GM21529 (cell line): Measurements from ENCODE around the gene ZSWIM6.

ENCODE experiments used
- ATAC-seq: cut with Tn5 transposase; IDR thresholded peaks from one replicate; pipeline ENCODE4 v1.9.1; 2021; ENCODE audit not compliant: unreplicated experiment

ZSWIM6 gene

DNA sequence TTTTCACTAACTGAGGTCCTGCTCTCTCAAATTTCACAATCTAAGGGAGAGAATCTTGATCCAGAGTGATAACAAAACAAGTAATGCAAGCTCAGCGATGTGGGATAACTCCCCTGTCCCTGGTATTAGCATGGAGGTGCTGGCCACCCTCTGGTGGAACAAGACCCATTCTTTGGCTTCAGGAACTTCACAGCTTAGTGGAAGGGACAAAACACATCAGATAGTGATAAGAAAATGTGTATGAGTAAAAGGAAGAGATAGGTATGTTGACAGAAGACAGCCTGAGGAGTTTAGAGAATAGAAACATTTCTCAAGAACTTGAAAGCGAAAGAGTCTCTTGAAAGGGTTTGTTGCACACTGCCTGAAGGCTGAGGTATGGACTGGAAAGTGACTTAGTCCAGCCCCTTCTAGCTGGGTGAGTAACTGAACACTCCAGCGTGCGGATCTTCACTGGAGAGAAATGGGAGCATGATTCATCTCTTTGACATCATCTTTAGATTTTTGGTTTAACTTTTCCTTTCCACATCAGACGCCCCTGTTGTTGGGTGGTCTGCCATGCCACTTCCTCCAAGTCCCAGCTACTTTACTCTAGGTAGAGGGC, 25.4 kb upstream of the ZSWIM6 start:
- ATAC-seq = peak; percentile 83

DNA sequence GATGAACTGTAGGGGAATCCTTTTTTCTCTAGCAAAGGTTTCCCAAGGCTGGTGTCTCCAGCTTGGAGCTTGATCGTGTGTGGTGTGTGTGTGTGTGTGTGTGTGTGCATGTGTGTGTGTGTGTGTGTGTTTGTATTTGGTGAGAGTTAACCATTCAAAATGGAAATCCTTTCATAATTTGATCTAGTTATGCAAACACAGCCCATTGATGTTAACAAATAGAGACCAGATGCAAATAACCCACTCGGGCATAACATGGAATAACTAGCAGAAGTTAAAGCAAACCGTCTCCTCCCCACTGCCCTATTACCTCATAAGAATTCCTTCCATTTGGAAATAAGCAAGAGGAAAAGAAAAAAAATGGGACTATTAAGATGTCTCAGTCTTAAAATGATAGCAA, 24.9 kb upstream of the ZSWIM6 start:
- ATAC-seq = no peak

DNA sequence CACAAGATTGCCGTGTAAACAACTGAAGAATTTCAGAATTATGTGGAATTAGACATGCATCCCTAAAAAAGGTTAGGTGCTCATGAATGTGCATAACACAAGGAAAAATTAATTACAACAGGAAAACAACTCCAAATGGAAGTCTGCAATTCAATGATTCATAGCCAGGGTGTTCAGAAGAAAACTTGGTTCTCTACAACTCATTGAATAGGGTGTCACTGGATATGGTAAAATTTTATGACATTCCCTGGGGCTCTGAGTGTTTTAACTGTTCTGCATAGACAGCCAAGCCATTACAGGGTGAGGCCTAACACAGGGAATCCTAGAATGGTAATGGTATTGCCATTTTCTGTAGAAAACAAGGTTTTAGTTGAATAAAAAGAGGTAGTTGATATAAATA, 24.4 kb upstream of the ZSWIM6 start:
- ATAC-seq = no peak

DNA sequence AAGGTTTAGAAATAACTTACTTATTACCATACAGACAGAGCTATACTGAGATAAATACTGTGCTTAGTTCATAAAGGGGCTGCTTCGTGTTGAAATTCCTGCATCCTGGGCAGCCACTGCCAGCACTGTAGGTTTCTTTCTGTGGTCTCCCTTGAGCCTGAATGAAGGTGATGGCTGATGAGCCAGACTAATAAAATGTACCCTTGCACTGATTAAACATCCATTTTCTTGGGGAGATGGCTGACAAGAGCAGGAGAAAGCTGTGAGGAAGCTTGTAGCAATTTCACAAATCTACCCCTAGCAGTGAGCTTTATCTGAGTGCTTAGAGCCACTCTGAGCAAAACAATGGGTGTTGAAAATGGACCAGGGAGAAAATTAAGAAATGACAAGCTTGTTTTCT, 23.3 kb upstream of the ZSWIM6 start:
- no peak for ATAC-seq

DNA sequence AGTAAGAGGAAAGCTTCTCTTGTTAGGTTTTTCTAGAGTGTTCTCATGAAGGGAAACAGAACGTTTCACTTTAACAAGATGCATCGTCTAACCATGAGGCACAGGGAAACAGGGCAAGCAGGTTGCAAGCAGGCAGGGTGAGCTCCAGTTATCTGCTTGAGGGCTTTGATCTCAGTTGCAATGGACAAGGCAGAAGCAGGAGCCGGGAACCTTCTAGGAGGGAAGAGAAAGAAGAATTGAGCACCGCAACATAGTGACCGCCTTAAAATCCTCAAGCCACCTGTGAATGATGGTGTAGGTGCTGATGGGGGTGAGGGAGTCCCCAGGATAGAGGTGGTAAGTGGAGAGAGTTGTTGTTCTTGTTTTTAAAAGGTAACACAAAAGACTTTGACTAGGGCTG, 22.9 kb upstream of the ZSWIM6 start:
- ATAC-seq = no peak

DNA sequence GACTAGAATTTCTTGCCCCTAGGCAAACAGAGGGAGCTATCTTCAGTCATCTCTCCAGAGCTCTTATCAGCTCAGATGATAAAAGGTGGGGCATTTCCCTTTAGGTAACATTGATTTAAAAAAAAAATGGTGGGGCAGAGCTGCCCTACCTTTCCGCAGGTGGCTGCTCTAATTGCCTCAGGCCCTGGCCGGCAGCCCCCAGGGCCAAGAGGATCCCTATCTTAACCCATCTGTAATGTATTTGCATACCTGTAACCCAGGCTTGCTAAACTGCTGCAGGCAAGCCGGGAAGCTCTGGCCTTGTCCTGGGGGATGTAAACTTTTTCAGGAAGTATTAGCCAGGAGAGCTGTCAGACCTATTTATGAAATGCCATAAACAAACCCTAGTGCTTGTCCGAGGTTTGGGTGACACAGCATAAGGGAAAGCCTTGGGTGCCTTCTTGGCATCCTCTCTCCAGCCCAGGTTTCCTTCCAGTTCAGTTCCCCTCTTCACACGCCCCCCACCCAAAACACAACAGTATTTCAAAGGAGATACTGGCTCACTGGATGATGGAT, 20.9 kb upstream of the ZSWIM6 start:
- ATAC-seq = no peak

DNA sequence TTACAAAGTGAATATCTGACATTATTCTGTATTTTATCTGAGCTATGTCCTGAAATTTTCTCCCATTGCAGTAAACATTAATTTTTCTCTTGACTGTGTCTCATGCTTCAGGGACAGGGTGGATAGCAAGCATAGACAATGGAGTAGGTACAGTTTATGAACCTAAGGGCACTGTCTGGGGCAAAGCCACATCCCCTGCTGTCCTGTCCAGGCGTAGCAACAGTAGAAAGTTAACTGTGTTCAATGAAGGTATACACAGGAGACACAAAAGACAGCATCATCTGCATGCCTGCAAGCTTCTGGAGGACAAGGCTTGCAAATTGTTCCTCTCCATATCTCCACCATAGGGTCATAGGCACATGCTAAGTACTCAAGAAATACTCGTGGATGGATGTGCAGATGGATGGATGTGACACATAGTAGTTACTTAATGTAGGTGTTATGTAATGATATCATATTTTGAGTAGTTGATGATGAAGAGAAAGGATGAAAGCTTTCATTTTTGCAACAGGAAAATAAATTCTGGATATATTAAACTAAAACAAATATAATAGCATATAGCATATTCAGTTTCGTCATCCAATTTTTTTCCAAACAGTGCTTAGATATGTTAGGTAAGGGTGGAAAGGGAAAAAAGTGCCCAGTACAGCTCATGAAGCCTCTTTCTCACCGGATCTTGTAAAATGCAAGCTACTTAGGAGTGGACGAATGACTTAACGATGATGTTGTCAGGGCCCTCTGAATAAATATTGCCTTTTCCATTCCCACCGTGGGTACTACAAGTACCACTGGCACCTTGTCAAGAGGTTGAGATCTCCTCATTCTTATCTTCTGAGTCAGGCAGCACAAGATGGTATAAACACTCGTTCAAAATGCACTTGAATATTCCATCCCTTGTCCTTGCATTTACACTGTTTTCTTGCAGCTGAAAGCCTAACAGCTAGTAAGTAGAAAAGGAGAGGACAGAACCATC, 19.9 kb upstream of the ZSWIM6 start:
- ATAC-seq = no peak

DNA sequence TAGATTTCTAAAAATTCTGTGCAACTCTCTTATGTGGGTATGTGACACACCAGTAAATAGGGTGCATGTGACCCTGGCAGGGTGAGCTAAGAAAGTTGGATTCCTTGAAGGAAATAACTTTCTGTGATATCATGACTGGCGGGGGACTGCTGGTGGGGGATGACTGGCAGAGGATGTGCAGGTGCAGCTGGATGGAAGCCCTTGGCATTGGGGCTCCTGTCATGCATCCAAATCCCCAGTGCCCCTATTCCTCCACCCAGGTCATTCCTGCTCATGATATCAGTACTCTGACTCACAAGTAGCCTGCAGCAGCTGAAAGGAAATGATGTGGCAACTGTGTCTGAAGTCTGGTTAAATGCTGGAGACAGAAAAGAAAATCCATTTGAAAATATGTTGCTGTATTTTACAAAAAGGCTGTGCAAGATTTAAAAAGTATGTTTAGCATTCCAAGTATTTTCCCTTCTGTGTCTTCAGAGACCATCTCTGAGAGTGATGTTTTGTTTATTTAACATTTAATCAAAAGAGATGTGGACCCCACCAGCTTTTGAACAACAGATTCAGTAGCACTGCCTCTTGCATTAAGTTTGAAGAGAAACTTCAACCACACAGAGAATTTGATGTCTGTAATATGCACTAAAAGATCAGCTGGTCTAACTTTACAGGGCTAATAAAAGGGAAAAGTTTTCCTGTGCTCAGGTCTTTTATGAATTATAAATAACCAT, 17.9 kb upstream of the ZSWIM6 start:
- no peak for ATAC-seq

DNA sequence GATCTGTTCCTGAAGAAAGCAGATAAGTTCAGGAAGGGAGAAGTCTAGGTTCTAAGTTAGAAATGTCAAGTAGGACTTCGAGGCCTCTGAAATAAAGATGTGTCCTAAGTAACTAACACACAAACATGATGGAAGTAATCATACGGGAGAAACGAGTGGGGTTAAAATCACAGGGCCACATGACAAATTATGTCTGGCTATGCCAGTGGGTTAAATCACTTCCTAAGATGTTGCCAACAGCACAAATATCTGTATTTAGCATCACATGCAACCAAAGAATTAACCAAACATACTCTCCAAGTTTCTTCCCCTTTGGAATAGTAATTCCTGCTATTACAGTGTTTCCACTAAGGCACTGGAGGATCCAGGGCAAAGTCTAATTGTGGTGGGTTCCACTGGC, 13.7 kb upstream of the ZSWIM6 start:
- ATAC-seq = no peak

DNA sequence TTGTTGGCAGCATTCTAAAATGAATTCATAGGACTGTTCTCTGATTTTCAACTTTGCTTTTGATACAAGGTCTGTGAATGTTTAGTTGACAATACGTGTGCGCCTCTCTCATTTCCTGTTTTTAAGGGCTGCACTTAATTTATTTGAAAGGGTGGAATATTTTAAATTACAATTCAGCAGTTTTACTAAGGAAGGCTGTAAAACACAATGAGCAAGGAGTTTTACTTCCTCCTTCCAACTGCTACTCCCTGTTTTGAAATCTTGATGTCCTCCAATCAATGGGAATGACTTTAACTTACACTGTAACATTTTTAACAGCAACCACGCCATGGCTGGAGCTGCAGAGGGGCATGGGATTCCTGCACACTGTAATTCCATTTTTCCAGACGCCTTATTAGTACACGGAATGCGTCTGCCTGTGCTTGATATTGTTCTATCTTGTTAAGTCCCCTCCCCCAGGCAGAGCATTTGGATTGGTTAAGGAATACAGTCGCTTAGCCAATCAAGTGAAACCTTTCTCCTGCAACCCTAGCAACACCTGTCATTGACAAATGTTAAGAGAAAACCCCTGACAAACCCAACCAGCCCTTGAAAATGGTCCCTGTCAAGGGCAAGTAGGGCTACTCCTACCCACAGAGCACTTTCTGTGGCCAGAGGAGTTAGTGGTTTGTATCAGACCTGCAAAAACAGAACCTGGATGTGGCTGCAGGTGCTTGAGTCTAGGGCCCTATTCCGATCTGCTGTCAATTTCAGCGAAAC, 12.5 kb upstream of the ZSWIM6 start:
- ATAC-seq = peak; percentile 99

DNA sequence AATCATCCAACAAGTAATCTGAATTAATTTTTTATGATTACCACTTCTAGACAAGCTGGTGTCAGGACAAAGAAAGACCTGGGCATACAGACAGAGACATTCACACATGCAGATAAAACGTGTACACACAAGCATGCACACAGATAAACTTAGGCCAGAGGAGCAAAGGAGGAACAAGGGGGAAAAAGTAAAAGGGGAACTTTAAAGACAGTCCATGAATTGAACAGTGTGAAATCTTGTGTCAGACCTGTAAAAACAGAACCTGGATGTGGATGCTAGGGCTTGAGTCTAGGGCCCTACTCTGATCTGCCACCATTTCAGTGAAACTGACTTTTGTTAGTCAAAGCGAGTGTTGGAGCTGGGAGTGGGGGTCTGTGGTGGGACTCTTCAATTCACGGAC, 11.2 kb upstream of the ZSWIM6 start:
- no peak for ATAC-seq

DNA sequence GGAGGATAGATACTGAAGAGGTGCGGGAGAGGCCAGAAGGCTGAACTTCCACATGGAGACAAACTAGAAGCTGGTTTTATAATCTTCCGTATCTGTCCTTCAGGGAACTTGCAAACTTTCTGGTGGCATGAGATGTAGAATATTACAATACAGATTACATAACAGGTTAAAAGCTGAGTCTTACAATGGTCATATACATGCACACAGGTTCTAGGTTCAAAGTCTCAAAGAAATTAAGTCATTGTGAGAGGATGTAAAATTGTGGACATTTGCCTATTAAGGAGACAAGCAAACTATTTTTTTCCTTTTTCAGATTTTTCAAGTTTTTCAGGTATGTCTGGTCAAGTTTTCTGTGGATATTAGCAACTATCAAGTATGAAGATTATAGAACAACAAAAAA, 10.4 kb upstream of the ZSWIM6 start:
- ATAC-seq = no peak

DNA sequence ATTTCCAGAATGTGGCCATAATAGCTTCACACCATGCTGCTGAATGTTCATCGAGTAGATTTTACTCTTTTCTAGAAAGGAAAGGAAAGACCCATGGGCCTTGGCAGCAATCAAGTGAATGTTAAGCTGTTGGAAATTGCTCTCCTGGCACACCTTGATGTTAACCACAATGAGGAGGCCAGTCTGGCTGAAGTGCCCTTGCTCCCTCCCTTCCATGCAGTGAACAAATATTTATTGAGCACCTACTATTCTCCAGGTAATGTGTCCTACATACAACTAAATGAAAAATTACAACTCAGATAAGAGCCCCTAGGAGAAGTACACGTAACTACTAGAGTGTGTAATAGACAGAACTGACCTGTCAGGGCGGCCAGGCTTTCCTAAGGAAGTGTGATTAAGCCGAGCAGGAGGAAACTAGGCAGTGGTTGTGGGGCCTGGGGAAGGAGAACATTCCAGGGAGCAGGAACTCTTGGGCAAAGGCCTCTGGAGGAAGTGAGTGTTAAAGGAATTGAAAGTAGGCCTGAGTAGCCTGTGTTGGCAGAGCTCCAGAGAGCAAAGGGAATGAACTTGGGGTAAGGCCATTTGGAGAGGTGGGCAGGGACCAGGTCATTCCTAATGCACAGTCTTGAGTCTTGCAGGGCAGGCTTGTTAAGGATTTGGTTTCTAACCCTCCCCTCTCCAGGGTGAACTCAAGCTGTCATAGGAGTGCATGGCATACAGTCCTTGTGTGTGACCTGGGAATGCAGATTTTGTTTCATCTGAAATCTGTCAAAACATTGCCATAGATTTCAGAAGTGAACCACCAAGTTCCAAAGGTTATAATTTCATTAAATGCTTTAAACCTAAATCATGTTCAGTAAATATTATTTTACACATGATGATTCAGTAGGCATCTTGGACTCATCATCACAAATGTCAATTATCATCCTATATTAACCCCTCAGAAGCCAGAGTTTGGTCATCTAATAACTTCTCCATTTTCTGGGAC, 9.0 kb upstream of the ZSWIM6 start:
- ATAC-seq = no peak

DNA sequence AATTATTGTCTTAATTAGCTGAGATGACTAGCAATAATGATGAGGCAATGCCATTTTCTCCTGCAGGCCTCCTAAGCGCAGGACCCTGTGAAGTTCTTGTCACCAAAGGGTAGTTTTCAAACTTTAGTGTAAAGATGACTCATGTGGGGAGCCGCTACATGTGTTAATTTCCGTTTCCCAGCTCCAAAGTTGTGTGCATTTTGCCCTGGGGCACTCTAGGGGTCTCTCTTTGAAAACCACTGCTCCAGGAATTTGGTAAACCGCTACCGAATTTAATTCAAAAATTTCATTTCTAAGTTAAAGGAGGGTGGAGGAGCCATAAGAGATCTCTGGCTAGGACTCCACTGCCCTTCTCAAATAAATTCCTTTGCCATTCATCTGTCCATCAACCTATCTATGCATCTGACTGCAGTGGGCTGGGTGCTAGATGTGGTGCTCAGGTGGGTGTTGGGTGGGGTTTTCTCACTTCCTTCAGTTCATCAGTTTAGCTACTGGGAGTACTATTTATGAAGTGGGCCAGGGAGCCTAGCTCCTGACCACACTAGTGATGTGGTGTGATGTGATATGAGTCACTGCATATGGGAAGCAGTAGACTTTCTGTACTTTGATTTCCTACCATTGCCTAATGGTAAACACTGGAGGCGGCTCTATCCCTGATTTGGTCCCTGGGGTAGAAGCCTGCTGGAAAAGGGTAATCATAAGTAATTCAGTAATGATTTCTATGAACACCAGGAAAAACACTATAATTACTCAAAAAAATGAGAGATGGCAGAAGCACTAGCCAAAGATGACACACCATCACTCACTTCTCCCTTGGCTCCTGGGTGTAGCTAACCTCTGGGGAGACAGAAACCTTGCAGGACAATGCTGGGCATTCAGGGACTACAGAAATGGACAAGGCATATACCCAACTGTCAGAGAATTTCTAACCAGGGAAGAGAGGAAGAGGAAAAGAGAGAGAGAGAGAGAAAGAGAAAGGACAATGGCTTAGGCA, 4.0 kb upstream of the ZSWIM6 start:
- ATAC-seq = peak; percentile 33

DNA sequence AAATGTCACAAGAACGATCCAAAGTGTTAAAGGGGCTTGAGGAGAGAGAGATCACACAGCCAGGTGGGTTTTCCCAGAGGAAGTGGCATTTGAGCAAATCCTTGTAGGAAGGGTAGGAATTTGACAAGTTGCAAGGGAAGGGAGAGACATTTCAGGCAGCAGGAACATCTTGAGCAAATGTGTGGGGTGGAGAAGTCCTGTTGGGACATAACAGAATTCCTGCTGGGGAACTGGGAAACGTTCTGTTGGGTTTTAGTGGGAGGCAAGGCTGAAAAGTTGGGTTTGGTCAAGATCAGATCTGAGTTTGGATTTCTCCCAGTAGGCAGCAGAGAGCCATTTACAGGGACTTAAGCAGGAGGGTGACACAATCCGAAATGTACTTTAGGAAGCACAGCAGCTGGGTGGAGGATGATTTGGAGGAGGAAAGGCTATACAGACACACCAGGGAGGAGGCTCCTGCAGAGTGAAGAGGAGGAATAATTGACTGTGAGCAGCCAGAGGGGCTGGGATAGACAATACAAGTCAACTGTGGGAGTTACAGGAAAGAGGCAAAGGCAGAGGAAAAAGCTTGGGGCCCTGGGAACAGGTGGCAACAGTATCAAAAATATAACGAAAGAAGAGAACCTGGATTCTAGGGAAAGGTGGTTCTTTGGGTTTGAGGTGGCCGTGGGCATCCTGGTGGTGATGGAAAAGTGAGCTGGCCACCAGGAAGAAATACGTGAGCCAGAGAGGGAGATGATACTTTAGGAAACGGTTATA, 3.1 kb upstream of the ZSWIM6 start:
- no peak for ATAC-seq

DNA sequence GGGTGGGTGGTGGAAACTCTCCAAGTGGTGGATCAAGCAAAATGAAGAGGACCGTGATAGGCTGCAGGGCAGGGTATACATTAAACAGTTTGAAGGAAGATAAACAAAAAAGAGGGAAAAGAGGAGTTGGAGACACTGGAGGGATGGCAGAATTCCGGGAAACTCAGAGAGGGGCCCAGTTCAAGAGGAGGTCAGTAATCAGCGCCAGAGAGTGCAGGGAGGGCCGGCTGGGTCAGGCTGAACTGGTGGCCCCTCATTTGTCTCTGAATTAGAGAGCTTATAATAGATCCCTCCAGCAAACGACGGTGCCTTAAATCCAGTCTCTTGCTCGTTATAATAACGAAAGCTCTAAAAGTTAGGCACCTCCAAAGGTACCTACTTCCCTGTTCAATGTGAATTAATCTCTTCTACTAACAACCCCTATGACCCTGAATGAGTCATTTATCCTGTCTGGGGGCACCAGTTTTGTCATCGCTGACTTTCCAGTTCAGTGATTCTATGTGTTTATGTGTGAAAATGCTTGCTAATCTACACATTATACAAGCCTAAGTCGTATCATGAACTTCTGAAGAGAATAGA, 2.4 kb upstream of the ZSWIM6 start:
- no peak for ATAC-seq

DNA sequence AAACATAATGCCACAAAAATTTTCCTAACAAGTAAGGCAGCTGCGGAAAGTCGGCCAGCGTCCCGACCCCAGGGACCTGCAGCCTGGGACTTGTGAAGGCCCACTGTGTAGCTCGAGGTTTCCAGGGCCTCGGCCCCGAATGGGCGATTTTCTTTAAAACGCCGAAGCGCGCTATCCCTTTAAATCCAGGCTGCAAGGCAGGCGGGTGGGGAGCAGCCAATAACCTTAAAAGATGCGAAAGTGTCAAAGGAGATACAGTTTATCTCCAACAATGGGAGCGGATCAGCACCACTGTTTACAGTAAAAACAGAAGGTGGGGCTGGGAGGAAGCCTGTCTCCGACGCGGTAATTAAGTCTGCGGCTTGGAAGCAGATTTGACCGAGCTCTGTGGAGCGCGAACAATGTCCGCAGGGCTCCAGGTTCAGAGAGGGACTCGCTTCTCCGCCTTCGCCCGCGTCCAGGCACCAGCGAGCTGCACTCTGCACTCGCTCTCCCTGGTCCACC, 1.7 kb upstream of the ZSWIM6 start:
- no peak for ATAC-seq
